ENCODE results near the gene COL19A1. TPM values are rescaled to one million over a fixed set of nuclear protein-coding genes. Genes with fewer than 3 reads are reported as not detected.

The COL19A1 gene
- total RNA-seq, 2 donors from 2014 or later: 0.07 TPM; not detected in 1

DNA sequence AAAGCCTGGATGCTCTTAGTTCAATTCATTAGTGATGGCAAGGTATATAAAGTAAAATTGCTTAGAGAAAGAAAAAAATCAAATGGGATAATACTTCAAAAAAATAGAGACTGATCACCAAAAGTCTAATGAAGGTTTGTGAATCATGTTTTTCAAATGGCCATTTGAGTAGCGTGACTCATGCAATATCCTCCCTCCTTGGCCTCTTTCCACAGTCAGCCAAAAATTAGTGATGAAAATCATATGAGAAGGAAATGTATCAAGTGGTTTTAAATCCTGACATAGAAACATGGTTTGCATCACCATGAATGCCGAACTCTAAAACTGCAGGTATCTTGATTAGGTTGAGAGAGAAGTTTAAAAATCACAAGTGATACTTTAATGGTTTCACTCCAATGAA, 1.2 kb upstream of the COL19A1 start:
- no peaks in the 10 kb centered on the region for H3K4me1 ChIP-seq (ENCODE audit: control insufficient read depth in 1 of 2, low read depth in 2 of 2)
- ATAC-seq (ENCODE audit: insufficient number of reproducible peaks, low FRiP score, low read depth): no peak

DNA sequence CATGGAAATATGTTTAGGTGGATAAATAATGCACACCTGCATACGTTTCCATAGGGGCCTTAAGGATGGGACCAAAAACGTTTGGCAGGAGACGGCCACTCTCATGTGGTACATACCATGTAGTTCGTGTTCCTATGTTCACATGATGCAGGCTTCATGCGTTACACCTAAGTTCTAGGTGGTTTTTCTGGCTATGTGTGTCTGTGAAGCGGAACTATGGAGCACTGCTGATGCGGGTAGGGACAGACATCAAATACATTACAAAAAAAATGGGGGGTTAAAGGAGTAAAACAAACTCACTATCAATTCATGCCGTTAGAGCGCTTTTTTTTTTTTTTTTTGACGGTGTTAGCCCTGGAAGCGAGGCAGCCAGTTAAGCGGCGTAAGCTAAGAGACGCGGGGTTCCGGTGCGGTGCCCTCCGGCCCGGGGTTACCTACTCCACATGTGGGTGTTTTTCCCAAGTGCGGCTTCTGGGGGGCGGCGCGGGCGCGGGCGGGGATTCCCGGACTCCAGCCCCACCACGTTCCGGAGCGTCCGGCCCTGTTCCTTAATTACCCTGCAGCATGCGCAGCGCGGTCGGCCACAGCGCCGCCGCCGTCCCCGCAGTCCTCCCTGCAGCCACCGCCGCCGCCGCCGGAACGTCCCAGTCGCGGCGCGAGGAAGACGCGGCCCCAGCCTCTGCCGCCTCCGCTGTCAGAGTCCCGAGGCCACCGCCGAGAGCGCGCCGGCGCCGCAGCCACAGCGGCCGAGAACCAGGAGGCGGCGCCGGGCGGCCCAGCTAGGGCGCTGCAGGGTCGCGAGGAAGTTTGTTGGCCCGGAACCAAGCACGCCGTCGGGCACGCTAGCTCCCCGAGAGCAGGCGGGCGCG, 648 bp downstream of the COL19A1 start:
- no peaks in the 10 kb centered on the region for H3K36me3 ChIP-seq
- no peaks in the 10 kb centered on the region for H3K9me3 ChIP-seq
- H3K4me1 ChIP-seq (ENCODE audit: control insufficient read depth in 1 of 2, low read depth in 2 of 2): no peaks in the 10 kb centered on the region
- DNase-seq (ENCODE audit: low spot score) (no peak), ATAC-seq (ENCODE audit: insufficient number of reproducible peaks, low FRiP score, low read depth) (peak; percentile 69)
- TF ChIP-seq, protein P1, sequence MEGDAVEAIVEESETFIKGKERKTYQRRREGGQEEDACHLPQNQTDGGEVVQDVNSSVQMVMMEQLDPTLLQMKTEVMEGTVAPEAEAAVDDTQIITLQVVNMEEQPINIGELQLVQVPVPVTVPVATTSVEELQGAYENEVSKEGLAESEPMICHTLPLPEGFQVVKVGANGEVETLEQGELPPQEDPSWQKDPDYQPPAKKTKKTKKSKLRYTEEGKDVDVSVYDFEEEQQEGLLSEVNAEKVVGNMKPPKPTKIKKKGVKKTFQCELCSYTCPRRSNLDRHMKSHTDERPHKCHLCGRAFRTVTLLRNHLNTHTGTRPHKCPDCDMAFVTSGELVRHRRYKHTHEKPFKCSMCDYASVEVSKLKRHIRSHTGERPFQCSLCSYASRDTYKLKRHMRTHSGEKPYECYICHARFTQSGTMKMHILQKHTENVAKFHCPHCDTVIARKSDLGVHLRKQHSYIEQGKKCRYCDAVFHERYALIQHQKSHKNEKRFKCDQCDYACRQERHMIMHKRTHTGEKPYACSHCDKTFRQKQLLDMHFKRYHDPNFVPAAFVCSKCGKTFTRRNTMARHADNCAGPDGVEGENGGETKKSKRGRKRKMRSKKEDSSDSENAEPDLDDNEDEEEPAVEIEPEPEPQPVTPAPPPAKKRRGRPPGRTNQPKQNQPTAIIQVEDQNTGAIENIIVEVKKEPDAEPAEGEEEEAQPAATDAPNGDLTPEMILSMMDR (IDR thresholded peaks at IDR 0.05): peak; percentile 37
- H3K27ac ChIP-seq: peak overlapping the region in 1 of 2 donors; percentile 34
- no peaks in the 10 kb centered on the region for H3K27me3 ChIP-seq (replicated peaks; ENCODE audit: insufficient read depth)
- H3K4me3 ChIP-seq: peak overlapping the region; percentile 88

More for the DNA sequence above, 1.2 kb upstream of the COL19A1 start:
- no peaks in the 10 kb centered on the region for H3K9me3 ChIP-seq
- no peaks in the 10 kb centered on the region for H3K36me3 ChIP-seq
- TF ChIP-seq, protein P1 (IDR thresholded peaks at IDR 0.05): no peak
- no peaks in the 10 kb centered on the region for H3K27me3 ChIP-seq (replicated peaks; ENCODE audit: insufficient read depth)
- no peak overlapping the region for H3K27ac ChIP-seq
- DNase-seq (ENCODE audit: low spot score): no peak
- no peak overlapping the region for H3K4me3 ChIP-seq

DNA sequence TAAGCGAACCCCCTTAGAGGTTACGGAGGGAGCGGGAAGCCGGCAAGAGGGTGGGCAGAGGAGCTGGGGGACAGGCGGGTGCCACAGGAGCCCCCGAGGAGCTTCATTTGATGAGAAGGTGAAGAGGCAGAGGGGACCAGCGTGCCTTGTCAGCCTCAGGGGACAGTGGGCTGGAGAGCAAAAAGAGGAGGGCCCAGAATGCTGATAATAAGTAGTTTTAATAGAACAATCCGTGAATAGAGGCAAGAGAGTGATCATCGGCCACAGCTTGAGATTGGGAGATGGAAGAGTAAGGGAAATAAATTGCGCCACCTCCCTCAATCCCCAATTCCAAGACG, 1.3 kb downstream of the COL19A1 start:
- DNase-seq (ENCODE audit: low spot score) (no peak), ATAC-seq (ENCODE audit: insufficient number of reproducible peaks, low FRiP score, low read depth) (no peak)
- TF ChIP-seq, protein P1 (IDR thresholded peaks at IDR 0.05): no peak
- Histone ChIP-seq H3K36me3 (no peaks in the 10 kb centered on the region), H3K27ac (peak overlapping the region in 1 of 2 donors; percentile 34), H3K4me3 (peak overlapping the region; percentile 88), H3K27me3 (replicated peaks; ENCODE audit: insufficient read depth) (no peaks in the 10 kb centered on the region), H3K4me1 (ENCODE audit: control insufficient read depth in 1 of 2, low read depth in 2 of 2) (no peaks in the 10 kb centered on the region), H3K9me3 (no peaks in the 10 kb centered on the region)

DNA sequence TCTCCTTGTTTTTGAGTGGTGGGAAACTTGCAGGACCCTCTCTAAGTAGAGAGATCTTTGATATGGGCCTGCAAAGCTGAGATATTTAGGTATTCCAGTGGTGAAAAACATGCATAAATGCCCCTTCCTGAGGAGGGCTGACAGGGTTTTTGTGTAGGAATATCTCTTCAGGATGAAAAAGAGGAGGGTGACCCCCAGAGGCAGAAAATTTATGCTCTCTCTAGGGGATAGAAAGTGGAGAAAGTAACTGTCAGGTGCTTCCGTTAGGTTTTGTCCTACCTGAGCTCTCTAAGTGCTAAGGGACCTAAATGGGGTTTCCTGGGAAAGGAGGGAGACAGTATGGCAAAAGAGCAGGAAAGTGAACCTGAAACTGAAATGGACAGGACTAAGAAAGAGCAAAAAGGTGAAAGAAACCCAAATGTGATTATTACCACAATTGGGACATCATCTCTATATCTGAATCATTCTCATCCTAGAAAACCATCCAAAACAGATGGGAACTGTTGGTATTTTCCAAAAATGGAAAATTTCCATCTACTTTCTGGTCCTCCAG, 2.0 kb downstream of the COL19A1 start:
- no peak for ATAC-seq (ENCODE audit: insufficient number of reproducible peaks, low FRiP score, low read depth)
- no peaks in the 10 kb centered on the region for H3K9me3 ChIP-seq
- no peak for DNase-seq (ENCODE audit: low spot score)
- TF ChIP-seq, protein P1 (IDR thresholded peaks at IDR 0.05): no peak
- no peak overlapping the region for H3K4me3 ChIP-seq
- H3K27ac ChIP-seq: no peak overlapping the region
- no peaks in the 10 kb centered on the region for H3K36me3 ChIP-seq
- no peaks in the 10 kb centered on the region for H3K4me1 ChIP-seq (ENCODE audit: control insufficient read depth in 1 of 2, low read depth in 2 of 2)
- H3K27me3 ChIP-seq (replicated peaks; ENCODE audit: insufficient read depth): no peaks in the 10 kb centered on the region

DNA sequence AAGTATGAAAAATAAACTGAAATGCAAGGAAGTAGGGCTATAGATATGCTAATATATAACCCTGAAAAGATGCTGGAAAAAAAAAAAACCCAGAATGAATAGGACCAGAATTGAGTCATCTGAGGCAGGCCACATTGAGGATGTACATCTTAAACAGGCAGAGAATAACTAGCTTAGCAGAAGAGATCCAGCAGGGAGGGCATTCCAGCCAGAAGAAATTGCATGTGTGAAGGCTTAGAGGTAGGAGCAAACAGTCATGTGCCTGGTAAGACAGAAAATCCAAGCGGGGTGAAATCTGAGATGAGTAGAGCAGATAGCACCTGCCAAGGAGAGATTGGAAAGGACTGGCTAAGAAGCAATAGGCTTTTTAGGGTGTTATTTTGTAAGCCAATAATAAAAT, 2.6 kb downstream of the COL19A1 start:
- H3K27ac ChIP-seq: no peak overlapping the region
- H3K27me3 ChIP-seq (replicated peaks; ENCODE audit: insufficient read depth): no peaks in the 10 kb centered on the region
- H3K4me1 ChIP-seq (ENCODE audit: control insufficient read depth in 1 of 2, low read depth in 2 of 2): no peaks in the 10 kb centered on the region
- no peaks in the 10 kb centered on the region for H3K36me3 ChIP-seq
- TF ChIP-seq, protein P1 (IDR thresholded peaks at IDR 0.05): no peak
- ATAC-seq (ENCODE audit: insufficient number of reproducible peaks, low FRiP score, low read depth) (no peak), DNase-seq (ENCODE audit: low spot score) (no peak)
- H3K4me3 ChIP-seq: no peak overlapping the region
- no peaks in the 10 kb centered on the region for H3K9me3 ChIP-seq

Data from thoracic aorta (tissue), 2 donors.